Measurements from ENCODE around the gene RTRAF.

The RTRAF gene

GRCh38 chr14:52020866-52021717 is 31.7 kb downstream of the RTRAF start:
- DNase-seq (ENCODE audit: low read depth): no peak

- DNase-seq (ENCODE audit: low read depth): no peak
Measured at GRCh38 chr14:52021957-52022600, 32.7 kb downstream of the RTRAF start.

DNA sequence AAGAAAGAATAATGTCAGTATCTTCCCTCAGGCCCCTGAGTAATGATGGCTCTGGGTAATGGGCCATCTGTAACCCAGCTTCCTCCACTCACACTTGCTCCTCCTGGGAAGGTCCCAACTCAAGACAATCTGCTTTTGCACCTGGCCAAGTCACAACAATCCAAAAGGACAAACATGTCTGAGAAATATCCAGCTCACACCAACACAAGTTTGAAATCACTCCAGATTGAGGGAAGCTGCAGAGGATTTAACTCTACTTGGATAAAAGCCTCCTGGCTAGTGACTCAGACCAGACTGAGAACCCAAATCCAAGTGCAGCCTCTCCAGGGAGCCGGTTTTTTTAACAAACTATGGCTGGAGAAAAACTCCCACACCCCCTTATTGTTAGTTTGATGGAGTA is 34.2 kb downstream of the RTRAF start:
- peak; percentile 75 for DNase-seq (ENCODE audit: low read depth)

GRCh38 chr14:52025310-52025709 is 36.0 kb downstream of the RTRAF start:
- DNase-seq (ENCODE audit: low read depth): peak; percentile 92

- peak; percentile 42 for DNase-seq (ENCODE audit: low read depth)
Measured at GRCh38 chr14:52026017-52026660, 36.8 kb downstream of the RTRAF start.

GRCh38 chr14:52026901-52027300 is 37.6 kb downstream of the RTRAF start:
- no peak for DNase-seq (ENCODE audit: low read depth)

DNA sequence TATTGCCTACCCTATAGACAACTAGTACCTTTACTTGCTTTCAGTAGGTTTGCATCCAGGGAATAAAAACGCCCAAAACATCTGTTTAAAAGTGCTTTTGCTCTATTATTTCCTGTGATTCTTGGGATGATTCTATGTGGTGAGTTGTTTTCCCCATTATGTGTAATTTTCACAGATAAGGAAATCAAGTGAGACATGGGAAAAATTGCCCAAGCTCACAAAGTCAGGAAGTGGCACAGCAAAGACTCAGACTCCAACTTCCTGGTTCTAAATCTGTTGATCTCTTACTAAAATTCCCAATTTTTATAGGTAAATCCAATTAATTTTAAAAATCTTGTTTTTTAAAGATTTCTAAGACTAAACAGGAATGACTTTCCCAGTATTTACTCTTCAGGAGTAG is 40.5 kb downstream of the RTRAF start:
- DNase-seq (ENCODE audit: low read depth): peak; percentile 36

DNA sequence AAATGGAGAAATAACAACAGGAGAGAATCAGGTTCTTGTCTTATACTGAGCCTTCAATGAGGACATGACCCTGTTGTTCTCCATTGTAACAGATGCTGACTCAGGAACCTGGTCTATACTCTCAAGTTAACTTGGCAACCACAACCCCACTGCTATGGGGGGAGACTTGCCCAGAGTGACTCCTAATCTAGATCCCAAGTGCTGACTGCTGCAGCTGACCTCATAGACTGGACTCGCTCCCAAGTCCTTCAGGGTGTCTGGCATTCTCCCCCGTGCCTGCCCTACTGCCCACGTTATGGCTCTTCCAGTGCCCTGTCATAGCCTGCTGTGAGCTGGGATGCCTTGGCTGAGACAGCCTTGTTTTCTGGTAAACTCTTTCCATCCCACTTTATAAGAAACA is 42.4 kb downstream of the RTRAF start:
- DNase-seq (ENCODE audit: low read depth): peak; percentile 62

DNA sequence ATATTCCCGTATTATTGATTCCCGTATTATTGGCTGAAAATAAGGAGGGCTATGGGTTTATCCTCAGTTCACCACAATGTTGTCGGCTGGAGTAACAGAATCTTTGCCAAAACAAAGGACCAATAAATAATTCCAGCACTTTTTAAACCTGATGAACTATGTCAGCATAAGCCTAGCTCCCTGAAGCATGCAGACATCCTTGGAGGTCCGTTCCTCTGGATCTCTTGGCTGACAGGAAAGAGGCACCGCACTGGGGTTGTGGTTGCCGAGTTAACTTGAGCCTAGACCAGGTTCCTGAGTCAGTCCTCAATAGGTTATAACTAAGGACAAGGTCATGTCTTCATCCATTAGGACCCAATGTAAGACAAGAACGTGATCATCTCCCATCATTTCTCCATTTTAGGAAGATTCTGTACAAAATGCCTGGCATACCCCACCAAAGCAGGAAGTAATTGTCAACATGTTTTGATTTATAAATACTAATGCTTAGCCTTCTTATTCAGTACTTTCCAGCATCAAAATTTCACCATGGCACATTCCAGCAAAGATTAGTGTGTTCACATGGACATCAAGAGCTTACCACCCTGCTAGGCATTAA is 43.0 kb downstream of the RTRAF start:
- DNase-seq (ENCODE audit: low read depth): peak; percentile 45

GRCh38 chr14:52033101-52033642 is 43.8 kb downstream of the RTRAF start:
- DNase-seq (ENCODE audit: low read depth): peak; percentile 60

GRCh38 chr14:52039124-52039815 is 49.9 kb downstream of the RTRAF start:
- no peak for DNase-seq (ENCODE audit: low read depth)

DNA sequence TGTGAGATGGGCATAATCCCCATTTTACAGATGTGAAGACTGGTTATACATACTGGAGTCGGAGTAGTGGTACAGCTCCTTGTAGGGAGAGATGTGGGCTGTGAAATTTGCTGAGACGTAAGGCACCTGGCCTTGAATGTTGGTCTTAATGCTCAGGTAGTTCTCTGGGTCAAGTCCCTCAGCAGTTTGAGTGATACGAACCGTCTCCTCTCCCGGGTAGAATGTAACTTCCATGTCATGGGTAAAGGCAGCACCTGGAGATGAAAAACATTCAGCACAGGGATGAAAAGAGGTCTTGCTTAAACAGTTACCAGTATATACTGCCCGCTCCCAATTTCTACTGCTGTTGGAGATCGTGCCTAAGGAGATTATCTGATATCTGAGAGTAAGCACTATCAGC is 51.3 kb downstream of the RTRAF start:
- no peak for DNase-seq (ENCODE audit: low read depth)

DNA sequence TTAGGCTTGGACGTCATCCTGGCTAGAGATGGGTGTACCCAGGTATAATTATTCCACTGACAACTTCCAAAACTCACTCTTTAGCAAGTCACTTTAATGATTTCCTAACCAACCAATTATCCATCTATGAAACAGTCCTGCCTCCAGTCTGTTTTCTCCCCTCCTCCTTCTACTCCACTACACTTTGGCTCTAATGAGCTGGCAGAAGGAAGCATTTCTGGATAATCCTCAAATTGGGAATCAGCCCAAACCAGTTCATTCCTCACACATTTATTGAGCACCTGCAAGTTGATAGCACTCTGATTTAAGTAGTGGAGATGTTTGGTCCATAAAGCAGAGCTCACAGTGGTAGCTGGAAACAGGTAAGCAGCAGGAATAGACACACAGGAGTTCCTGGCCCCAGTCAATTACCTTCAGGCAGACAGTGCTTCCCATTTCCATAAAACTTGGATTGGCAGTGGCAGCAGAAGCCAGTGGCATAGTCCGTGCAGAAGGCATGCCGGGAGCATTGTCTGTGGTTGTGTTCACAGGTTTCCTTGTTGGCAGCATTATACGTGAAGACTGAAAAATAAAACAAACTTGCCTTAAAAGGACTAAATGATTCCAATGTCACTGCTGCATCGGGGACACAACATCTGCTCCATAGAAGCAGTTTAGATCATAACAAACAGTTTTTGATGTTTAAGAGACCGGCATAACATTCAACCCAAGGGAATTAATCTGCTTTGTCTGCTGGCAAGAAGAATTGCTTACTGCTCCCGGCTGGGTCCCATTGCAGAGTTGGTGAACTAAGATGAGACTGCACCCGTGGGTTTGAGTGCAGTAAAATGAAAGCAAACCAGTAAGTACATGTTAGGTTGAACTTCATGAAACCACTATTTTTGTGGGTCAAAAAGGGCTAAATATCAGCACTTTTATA is 53.3 kb downstream of the RTRAF start:
- no peak for DNase-seq (ENCODE audit: low read depth)

GRCh38 chr14:52043690-52044089 is 54.3 kb downstream of the RTRAF start:
- DNase-seq (ENCODE audit: low read depth): peak; percentile 64

- DNase-seq (ENCODE audit: low read depth): peak; percentile 83
Measured at GRCh38 chr14:52044791-52045522, 55.6 kb downstream of the RTRAF start.

GRCh38 chr14:52046376-52046917 is 57.1 kb downstream of the RTRAF start:
- DNase-seq (ENCODE audit: low read depth): no peak

GRCh38 chr14:52048116-52048515 is 58.8 kb downstream of the RTRAF start:
- no peak for DNase-seq (ENCODE audit: low read depth)

DNA sequence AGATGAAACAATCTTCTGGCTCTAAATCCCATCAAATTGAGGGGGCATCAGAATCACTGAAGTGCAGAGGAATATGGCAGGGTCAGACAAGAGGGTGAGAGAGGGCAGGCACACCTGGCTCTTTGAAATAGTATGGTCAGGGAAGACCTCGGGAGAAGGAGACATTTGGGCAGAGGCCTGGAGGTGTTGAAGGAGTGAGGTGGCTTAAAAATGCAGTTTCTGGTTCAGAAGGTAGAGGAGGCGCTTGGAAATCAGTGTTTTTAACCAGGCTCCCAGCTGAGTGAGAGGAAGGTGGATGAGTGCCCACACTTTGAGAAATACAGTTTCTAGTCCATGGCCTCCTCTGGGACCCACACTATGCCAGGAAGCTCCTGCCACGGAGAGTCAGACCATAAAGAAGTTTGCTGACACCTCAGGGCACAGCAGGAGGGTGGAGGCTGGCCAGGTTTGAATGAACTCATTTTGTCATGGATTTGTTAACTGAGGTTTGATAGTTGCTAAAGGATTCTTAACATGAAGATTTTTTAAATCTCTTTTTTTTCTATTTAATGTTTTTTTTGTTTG is 59.4 kb downstream of the RTRAF start:
- no peak for DNase-seq (ENCODE audit: low read depth)

- DNase-seq (ENCODE audit: low read depth): no peak
Measured at GRCh38 chr14:52049271-52049670, 59.9 kb downstream of the RTRAF start.

Data from ELR (cell line).